ENCODE data around the gene LUC7L3.
"Not testable (repeated sequence)": the region's sequence is repeated elsewhere in the genome, so short reads cannot be mapped to it uniquely, and the experiment has no call there.

The LUC7L3 gene

GRCh38 chr17:50693036-50693682 is 26.2 kb upstream of the LUC7L3 start:
- Histone ChIP-seq H3K36me3 (ENCODE audit: control insufficient read depth in 1 of 2, insufficient read depth in 2 of 2, low read length in 2 of 2) (peaks cover 23 to 39% of the 10 kb centered on the region in 2 donors), H3K27ac (ENCODE audit: low read depth, low read length) (peak overlapping the region; percentile 53), H3K9me3 (ENCODE audit: control insufficient read depth in 1 of 2, low read length in 2 of 2) (no peaks in the 10 kb centered on the region), H3K27me3 (ENCODE audit: control insufficient read depth in 1 of 2, insufficient read depth in 2 of 2, low read length in 2 of 2) (no peaks in the 10 kb centered on the region), H3K9ac (ENCODE audit: low read depth in 1 of 2, low read length in 2 of 2) (peak overlapping the region; percentile 34 to 46), H3K4me1 (ENCODE audit: control insufficient read depth in 1 of 2, insufficient read depth in 2 of 2, low read length in 2 of 2) (peaks cover 65 to 77% of the 10 kb centered on the region in 2 donors), H3K4me3 (ENCODE audit: low read depth in 1 of 2, low read length in 2 of 2) (peak overlapping the region; percentile 29 to 36)

- Histone ChIP-seq H3K36me3 (ENCODE audit: control insufficient read depth in 1 of 2, insufficient read depth in 2 of 2, low read length in 2 of 2) (peaks cover 32 to 59% of the 10 kb centered on the region in 2 donors), H3K9me3 (ENCODE audit: control insufficient read depth in 1 of 2, low read length in 2 of 2) (no peaks in the 10 kb centered on the region)
Measured at GRCh38 chr17:50696365-50696879, 23.0 kb upstream of the LUC7L3 start.

GRCh38 chr17:50697062-50697461 is 22.3 kb upstream of the LUC7L3 start:
- no peak overlapping the region for H3K9ac ChIP-seq (ENCODE audit: low read depth in 1 of 2, low read length in 2 of 2)
- H3K9me3 ChIP-seq (ENCODE audit: control insufficient read depth in 1 of 2, low read length in 2 of 2), result no peaks in the 10 kb centered on the region
- peaks cover 31 to 42% of the 10 kb centered on the region in 2 donors for H3K4me1 ChIP-seq (ENCODE audit: control insufficient read depth in 1 of 2, insufficient read depth in 2 of 2, low read length in 2 of 2)
- no peaks in the 10 kb centered on the region for H3K27me3 ChIP-seq (ENCODE audit: control insufficient read depth in 1 of 2, insufficient read depth in 2 of 2, low read length in 2 of 2)
- peaks cover 32 to 59% of the 10 kb centered on the region in 2 donors for H3K36me3 ChIP-seq (ENCODE audit: control insufficient read depth in 1 of 2, insufficient read depth in 2 of 2, low read length in 2 of 2)
- H3K4me3 ChIP-seq (ENCODE audit: low read depth in 1 of 2, low read length in 2 of 2), result no peak overlapping the region
- H3K27ac ChIP-seq (ENCODE audit: low read depth, low read length), result no peak overlapping the region

More at GRCh38 chr17:50696365-50696879, 23.0 kb upstream of the LUC7L3 start:
- peaks cover 37 to 48% of the 10 kb centered on the region in 2 donors for H3K4me1 ChIP-seq (ENCODE audit: control insufficient read depth in 1 of 2, insufficient read depth in 2 of 2, low read length in 2 of 2)
- no peak overlapping the region for H3K27ac ChIP-seq (ENCODE audit: low read depth, low read length)
- no peaks in the 10 kb centered on the region for H3K27me3 ChIP-seq (ENCODE audit: control insufficient read depth in 1 of 2, insufficient read depth in 2 of 2, low read length in 2 of 2)
- no peak overlapping the region for H3K4me3 ChIP-seq (ENCODE audit: low read depth in 1 of 2, low read length in 2 of 2)
- H3K9ac ChIP-seq (ENCODE audit: low read depth in 1 of 2, low read length in 2 of 2), result no peak overlapping the region

DNA sequence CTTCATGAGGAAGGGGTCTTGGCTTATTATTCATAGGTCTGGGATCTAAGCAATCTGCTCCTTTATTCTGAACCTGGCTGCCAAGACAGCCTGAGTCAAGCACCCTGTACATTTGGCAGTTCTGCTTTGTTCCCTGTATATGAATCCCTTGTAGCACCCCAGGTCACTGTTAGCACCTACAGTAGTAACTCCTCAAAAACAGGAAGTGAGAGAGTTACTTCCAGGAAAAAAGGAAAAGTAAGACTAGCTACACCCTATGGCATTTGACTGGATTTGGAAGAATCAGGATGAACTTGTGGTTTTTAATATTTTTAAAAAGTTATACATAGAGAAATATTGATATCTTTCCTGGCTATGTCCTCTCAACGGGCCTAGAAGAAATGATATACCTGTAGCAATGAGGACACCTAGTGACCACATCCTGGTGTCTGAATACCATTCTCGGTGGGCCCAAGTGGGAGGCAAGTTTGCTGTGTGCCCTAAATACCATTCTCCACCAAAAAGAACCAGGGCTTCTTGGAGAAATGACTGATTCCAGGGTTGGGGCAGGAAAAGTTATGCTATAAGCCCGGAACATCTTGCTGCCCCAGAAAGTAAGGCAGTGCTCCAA is 21.6 kb upstream of the LUC7L3 start:
- H3K4me3 ChIP-seq (ENCODE audit: low read depth in 1 of 2, low read length in 2 of 2), result no peak overlapping the region
- no peak overlapping the region for H3K27ac ChIP-seq (ENCODE audit: low read depth, low read length)
- no peaks in the 10 kb centered on the region for H3K9me3 ChIP-seq (ENCODE audit: control insufficient read depth in 1 of 2, low read length in 2 of 2)
- no peaks in the 10 kb centered on the region for H3K27me3 ChIP-seq (ENCODE audit: control insufficient read depth in 1 of 2, insufficient read depth in 2 of 2, low read length in 2 of 2)
- H3K36me3 ChIP-seq (ENCODE audit: control insufficient read depth in 1 of 2, insufficient read depth in 2 of 2, low read length in 2 of 2), result peaks cover 32 to 56% of the 10 kb centered on the region in 2 donors
- H3K9ac ChIP-seq (ENCODE audit: low read depth in 1 of 2, low read length in 2 of 2), result no peak overlapping the region
- H3K4me1 ChIP-seq (ENCODE audit: control insufficient read depth in 1 of 2, insufficient read depth in 2 of 2, low read length in 2 of 2), result peaks cover 24 to 35% of the 10 kb centered on the region in 2 donors

DNA sequence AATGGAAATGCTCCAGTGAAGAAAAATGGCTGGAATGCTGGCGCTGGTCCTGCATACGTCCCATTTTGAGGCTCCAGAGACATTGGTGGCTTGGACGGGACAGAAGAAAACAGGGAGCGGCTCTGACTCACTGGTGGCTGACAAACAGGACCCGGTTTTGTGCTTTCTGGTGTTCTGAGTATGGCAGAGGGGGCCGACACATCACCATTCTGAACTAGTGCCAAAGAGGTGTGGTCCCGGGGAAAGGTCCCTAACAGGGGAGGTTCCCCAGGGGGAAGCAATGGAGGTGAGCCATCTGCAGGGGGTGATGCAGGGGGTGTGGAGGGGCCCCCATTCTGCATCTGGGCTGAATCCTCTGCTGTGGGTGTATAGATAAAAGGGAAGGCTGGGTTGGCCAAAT is 20.0 kb upstream of the LUC7L3 start:
- Histone ChIP-seq H3K36me3 (ENCODE audit: control insufficient read depth in 1 of 2, insufficient read depth in 2 of 2, low read length in 2 of 2) (peaks cover 30 to 54% of the 10 kb centered on the region in 2 donors), H3K4me3 (ENCODE audit: low read depth in 1 of 2, low read length in 2 of 2) (no peak overlapping the region), H3K9ac (ENCODE audit: low read depth in 1 of 2, low read length in 2 of 2) (no peak overlapping the region), H3K27me3 (ENCODE audit: control insufficient read depth in 1 of 2, insufficient read depth in 2 of 2, low read length in 2 of 2) (no peaks in the 10 kb centered on the region), H3K27ac (ENCODE audit: low read depth, low read length) (no peak overlapping the region), H3K4me1 (ENCODE audit: control insufficient read depth in 1 of 2, insufficient read depth in 2 of 2, low read length in 2 of 2) (peaks cover 11 to 24% of the 10 kb centered on the region in 2 donors), H3K9me3 (ENCODE audit: control insufficient read depth in 1 of 2, low read length in 2 of 2) (no peaks in the 10 kb centered on the region)

- H3K9me3 ChIP-seq (ENCODE audit: control insufficient read depth in 1 of 2, low read length in 2 of 2), result no peaks in the 10 kb centered on the region
- no peaks in the 10 kb centered on the region for H3K27me3 ChIP-seq (ENCODE audit: control insufficient read depth in 1 of 2, insufficient read depth in 2 of 2, low read length in 2 of 2)
- peaks cover 8 to 27% of the 10 kb centered on the region in 2 donors for H3K36me3 ChIP-seq (ENCODE audit: control insufficient read depth in 1 of 2, insufficient read depth in 2 of 2, low read length in 2 of 2)
- no peak overlapping the region for H3K9ac ChIP-seq (ENCODE audit: low read depth in 1 of 2, low read length in 2 of 2)
- H3K4me3 ChIP-seq (ENCODE audit: low read depth in 1 of 2, low read length in 2 of 2), result no peak overlapping the region
- H3K27ac ChIP-seq (ENCODE audit: low read depth, low read length), result no peak overlapping the region
- peaks cover 3 to 8% of the 10 kb centered on the region in 2 donors for H3K4me1 ChIP-seq (ENCODE audit: control insufficient read depth in 1 of 2, insufficient read depth in 2 of 2, low read length in 2 of 2)
Measured at GRCh38 chr17:50703162-50703561, 16.2 kb upstream of the LUC7L3 start.

DNA sequence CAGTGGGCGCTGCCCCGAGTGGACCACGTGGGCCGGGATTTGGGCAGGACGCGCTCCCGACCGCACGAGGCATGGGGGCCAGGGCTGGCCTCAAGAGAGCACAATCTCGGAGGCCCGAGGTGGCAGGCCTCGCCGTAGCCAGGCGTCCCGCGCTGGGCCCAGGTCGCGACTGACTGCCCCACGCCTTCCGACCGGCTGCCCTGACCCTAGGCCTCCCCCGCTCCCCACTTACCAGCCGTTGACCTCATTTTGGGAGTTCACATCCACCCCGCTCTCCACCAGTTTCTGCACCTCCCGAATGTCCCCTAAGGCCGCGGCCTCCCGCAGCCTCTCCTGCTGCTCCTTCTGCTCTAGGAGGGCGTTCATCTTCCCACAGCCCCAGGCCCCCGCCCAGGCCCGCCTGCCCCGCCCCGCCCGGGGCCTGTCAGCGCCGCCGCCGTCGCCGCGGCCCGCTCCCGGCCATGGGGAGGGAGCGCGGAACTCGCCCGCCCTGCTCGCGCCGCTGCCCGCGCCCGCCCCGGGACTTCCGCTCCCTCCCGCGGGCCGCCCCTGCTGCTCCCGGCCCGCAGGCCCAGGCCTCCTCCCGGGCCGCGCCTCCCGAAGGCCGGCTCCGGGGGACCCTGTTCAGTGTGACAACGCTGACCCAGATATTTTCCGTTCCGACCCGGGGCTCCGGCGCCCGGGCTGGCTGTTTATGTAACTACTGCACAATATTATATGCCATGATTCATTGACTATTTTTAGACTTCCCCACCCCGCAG is 11.9 kb upstream of the LUC7L3 start, which contains the start of gene ANKRD40:
Gene ANKRD40 (minus strand): TSS at position 626 of the 761 bp plus-strand sequence. CDS start 260 bp downstream, at position 366.
- no peaks in the 10 kb centered on the region for H3K9me3 ChIP-seq (ENCODE audit: control insufficient read depth in 1 of 2, low read length in 2 of 2)
- peaks cover 13 to 20% of the 10 kb centered on the region in 2 donors for H3K4me1 ChIP-seq (ENCODE audit: control insufficient read depth in 1 of 2, insufficient read depth in 2 of 2, low read length in 2 of 2)
- peaks cover 0 to 7% of the 10 kb centered on the region in 2 donors for H3K36me3 ChIP-seq (ENCODE audit: control insufficient read depth in 1 of 2, insufficient read depth in 2 of 2, low read length in 2 of 2)
- peak within 1 kb of the TSS; percentile 84 to 96 for H3K4me3 ChIP-seq (ENCODE audit: low read depth in 1 of 2, low read length in 2 of 2)
- no peaks in the 10 kb centered on the region for H3K27me3 ChIP-seq (ENCODE audit: control insufficient read depth in 1 of 2, insufficient read depth in 2 of 2, low read length in 2 of 2)
- H3K9ac ChIP-seq (ENCODE audit: low read depth in 1 of 2, low read length in 2 of 2), result peak within 1 kb of the TSS; percentile 92 to 99
- peak within 1 kb of the TSS; percentile 81 for H3K27ac ChIP-seq (ENCODE audit: low read depth, low read length)

DNA sequence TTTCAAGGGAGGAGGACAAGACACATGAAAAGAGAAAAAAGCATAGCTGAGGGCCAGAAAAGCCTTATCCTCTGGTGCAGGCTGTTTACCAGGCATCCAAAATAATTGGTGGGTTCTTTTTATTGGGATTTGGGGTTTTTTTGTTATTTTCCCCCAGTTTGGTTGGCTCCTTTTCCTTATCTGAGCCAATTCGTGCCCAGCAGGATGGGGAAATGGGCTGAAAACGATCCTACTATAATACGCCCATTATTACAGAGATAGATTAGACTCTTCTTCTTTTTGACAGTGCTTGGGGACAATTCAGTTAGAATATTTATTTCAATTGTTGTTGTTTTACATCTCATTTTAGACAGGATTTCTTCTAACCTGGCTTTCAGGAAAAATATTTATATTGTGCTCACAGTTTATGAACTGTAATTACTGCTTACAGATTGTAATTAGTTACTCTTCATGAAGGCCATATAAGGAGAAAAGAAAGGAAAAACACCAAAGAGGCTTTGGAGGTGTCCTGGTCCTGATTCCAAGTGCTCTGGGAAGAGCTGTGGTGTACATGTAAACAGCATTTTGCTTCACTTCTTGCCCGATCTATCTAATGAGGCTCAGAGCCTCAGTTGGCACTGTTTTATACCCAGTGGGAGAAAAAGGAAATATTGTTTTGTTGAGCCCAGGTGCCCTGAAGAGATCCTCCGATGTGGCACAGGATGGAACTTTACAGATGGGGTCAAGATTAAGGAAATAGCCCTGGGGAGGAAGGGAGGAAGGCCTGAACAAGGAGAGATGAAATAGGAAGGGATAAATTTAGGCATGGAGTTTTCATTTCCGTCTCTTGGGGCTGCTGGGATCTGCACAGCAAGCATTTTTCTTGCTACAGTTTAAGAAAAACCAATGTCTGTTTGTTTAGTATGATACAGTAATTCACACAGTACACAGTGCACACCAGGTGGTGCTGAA is 11.1 kb upstream of the LUC7L3 start:
- H3K9ac ChIP-seq (ENCODE audit: low read depth in 1 of 2, low read length in 2 of 2), result peak overlapping the region; percentile 66 to 99
- no peaks in the 10 kb centered on the region for H3K9me3 ChIP-seq (ENCODE audit: control insufficient read depth in 1 of 2, low read length in 2 of 2)
- no peaks in the 10 kb centered on the region for H3K27me3 ChIP-seq (ENCODE audit: control insufficient read depth in 1 of 2, insufficient read depth in 2 of 2, low read length in 2 of 2)
- H3K36me3 ChIP-seq (ENCODE audit: control insufficient read depth in 1 of 2, insufficient read depth in 2 of 2, low read length in 2 of 2), result peaks cover 0 to 4% of the 10 kb centered on the region in 2 donors
- peak overlapping the region; percentile 84 to 96 for H3K4me3 ChIP-seq (ENCODE audit: low read depth in 1 of 2, low read length in 2 of 2)
- peak overlapping the region; percentile 81 for H3K27ac ChIP-seq (ENCODE audit: low read depth, low read length)
- peaks cover 13 to 20% of the 10 kb centered on the region in 2 donors for H3K4me1 ChIP-seq (ENCODE audit: control insufficient read depth in 1 of 2, insufficient read depth in 2 of 2, low read length in 2 of 2)

GRCh38 chr17:50709053-50709452 is 10.3 kb upstream of the LUC7L3 start:
- Histone ChIP-seq H3K27ac (ENCODE audit: low read depth, low read length) (peak overlapping the region; percentile 81), H3K9ac (ENCODE audit: low read depth in 1 of 2, low read length in 2 of 2) (peak overlapping the region; percentile 66 to 99), H3K4me1 (ENCODE audit: control insufficient read depth in 1 of 2, insufficient read depth in 2 of 2, low read length in 2 of 2) (peaks cover 13 to 20% of the 10 kb centered on the region in 2 donors), H3K4me3 (ENCODE audit: low read depth in 1 of 2, low read length in 2 of 2) (peak overlapping the region; percentile 84 to 96)
- not testable (repeated sequence) for H3K9me3 ChIP-seq (ENCODE audit: control insufficient read depth in 1 of 2, low read length in 2 of 2); H3K27me3 ChIP-seq (ENCODE audit: control insufficient read depth in 1 of 2, insufficient read depth in 2 of 2, low read length in 2 of 2); H3K36me3 ChIP-seq (ENCODE audit: control insufficient read depth in 1 of 2, insufficient read depth in 2 of 2, low read length in 2 of 2)

All from duodenal mucosa (tissue), 2 donors.